ENCODE results near the gene MLKL.

GRCh38 chr16:74713876-74714275 lies 13.2 kb upstream of the MLKL start:
- TF ChIP-seq POLR2A (IDR thresholded peaks at IDR 0.05), result no peak
- no peak for TF ChIP-seq CTCF (IDR thresholded peaks at IDR 0.05)

Measured in breast epithelium (tissue), 3 donors.